Activated CD4-positive, CD25-positive, alpha-beta regulatory T cell treated with anti-CD3 and anti-CD28 coated beads, Interleukin-2, amount 50 U/mL, for 24 hours (primary cell): ENCODE data around the gene SLC17A4.
"Not testable (repeated sequence)": the region's sequence is repeated elsewhere in the genome, so short reads cannot be mapped to it uniquely, and the experiment has no call there.

ENCODE experiments used
- ATAC-seq, 2 donors: fragments of 150-1000 bp; cut with Tn5 transposase; one replicate each; pipeline ENCODE4 v1.10.0; 2021; ENCODE audit warnings: mild to moderate bottlenecking in 1 of 2, moderate library complexity in 1 of 2

SLC17A4 gene

GRCh38 chr6:25754535-25754934, at the start of gene SLC17A4:
Gene SLC17A4 (plus strand): TSS chr6:25754742. CDS start chr6:25761963, 7,221 bp downstream.
- no peak for ATAC-seq

DNA sequence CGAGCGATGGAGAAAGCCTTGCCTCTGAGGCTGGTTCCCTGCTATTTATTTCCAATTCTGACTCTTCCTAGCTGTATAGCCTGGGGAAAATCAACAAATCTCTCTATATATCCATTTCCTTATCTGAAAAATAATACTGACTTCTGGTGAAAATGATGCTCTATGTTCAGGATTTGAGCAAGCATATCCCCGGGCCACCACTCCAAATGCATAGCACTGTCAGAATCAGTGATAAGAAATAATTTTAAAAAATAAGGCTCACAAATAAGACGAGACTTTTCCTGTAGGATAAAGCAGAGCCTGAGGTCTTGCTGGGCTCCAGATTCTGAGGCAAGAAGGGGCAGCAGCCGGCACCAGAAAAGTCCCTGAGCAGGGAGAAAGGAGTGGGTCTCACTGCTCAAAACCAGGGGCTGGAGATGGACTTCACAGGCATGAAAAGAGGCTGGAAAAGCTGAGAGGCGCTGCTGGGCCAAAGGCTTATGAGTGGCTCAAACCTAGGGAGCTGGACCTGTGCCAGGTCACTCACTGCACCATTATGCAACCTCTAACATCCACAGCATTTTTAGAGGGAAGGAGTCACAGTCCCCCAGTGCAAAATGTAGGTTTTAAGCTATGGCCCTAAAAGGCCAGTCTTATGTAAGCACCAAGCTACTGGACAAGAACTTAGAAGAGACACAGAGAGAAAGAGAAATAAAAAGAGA, 48.1 kb upstream of the SLC17A4 start:
- no peak for ATAC-seq

DNA sequence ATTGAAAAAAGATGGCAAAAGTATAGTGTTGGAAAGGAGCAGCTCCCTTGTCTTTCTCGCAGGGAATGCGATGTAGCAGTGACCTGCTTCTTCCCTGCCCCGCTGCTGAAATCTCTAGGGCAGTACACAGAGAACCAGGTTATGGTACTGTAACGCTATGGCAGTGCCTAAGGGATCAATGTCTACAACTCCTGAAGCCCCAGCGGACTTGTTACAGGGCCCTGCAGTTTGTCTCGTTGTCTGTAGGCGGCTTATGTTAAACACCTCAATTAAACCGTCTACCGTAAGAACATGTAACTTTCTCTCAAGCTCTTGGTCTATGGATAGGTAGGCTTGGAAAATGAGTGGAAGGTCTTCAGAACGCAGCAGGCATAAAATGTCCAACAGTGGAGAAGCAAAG, 44.8 kb upstream of the SLC17A4 start:
- ATAC-seq: no peak

GRCh38 chr6:25710287-25710686, 44.3 kb upstream of the SLC17A4 start:
- no peak for ATAC-seq

GRCh38 chr6:25713824-25714223, 40.7 kb upstream of the SLC17A4 start:
- ATAC-seq: no peak

DNA sequence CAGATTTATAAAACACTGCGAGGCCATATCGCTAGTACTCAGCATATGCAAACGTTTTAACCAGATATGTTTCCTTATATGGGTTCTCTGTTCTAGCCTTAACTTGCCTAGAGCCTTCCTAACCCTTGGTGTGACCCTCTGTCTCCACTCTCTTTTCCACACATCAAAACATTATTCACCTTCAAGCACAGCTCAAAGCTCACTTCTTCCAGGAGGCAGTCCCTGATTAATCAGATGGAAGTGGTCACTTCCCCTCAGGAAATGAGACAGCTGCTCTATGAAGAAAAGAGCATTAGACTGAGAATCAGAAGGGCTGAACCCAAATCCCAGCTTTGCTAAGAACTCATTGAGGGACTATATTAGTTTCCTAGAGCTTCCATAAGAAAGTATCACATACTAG, 39.8 kb upstream of the SLC17A4 start:
- ATAC-seq: no peak

GRCh38 chr6:25715794-25716193, 38.7 kb upstream of the SLC17A4 start:
- no peak for ATAC-seq

GRCh38 chr6:25717866-25718740, 36.4 kb upstream of the SLC17A4 start:
- ATAC-seq: no peak

GRCh38 chr6:25726122-25726911, 28.2 kb upstream of the SLC17A4 start:
- ATAC-seq: no peak

DNA sequence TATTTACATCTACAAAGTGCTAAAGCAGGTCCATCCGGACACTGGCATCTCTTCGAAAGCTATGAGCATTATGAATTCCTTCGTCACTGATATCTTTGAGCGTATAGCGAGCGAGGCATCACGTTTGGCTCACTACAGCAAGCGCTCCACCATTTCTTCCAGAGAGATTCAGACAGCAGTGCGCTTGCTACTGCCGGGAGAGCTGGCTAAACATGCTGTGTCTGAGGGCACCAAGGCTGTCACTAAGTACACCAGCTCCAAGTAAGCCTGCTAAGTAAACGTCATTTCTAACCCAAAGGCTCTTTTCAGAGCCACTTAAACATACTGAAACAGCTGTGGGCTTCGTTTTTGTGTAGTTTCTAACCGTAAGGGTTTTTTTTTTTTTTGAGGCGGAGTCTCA, 27.5 kb upstream of the SLC17A4 start:
- ATAC-seq: no peak

DNA sequence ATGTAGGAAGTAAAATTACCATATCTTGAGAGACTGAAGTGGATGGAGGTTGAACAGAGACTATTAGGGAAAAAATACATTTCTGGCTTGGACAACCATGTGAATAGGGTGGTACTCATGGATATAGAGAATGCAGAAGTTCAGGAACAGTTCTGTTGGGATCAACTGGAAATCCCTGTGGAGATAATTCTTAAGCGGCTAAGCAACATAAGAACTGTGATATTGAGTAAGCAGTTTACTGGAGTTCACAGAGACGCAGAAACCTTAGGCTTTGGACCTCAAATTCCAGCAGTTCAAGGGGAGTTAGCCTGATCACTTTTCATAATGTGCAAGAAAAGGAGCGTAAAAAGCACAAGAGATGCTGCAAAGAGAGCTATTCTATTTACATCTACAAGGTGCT, 23.6 kb upstream of the SLC17A4 start:
- no peak for ATAC-seq

DNA sequence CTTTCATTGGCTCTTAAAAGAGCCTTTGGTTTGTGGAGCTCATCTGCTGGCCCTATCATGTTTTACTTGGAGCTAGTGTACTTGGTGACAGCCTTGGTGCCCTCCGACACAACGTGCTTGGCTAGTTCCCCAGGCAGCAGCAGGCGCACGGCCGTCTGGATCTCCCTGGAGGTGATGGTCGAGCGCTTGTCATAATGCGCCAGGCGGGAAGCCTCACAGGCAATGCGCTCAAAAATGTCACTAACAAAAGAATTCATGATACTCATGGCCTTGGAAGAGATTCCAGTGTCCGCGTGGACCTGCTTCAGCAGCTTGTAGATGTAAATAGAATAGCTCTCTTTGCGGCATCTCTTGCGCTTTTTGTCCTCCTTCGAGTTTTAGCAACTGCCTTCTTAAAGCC, 22.8 kb upstream of the SLC17A4 start:
- no peak for ATAC-seq

GRCh38 chr6:25732468-25733198, 21.9 kb upstream of the SLC17A4 start:
- no peak for ATAC-seq

DNA sequence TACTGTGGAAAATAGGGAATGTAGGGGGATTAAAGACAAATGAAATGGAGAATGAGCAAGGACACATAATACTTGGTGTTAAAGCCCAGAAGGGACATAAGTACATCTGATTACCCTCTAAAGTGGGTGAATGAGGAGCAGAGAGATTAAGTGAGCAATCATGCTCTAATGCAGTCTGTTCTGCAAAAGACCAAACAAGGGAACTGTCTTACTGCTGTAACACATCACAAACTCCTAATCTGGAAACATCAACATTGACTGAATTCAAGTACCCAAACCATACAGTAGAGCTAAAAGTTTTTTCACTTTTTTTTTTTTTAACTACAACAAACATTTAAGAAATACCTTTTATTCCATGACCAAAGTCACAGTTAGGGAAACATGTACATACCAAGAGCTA, 19.3 kb upstream of the SLC17A4 start:
- no peak for ATAC-seq

DNA sequence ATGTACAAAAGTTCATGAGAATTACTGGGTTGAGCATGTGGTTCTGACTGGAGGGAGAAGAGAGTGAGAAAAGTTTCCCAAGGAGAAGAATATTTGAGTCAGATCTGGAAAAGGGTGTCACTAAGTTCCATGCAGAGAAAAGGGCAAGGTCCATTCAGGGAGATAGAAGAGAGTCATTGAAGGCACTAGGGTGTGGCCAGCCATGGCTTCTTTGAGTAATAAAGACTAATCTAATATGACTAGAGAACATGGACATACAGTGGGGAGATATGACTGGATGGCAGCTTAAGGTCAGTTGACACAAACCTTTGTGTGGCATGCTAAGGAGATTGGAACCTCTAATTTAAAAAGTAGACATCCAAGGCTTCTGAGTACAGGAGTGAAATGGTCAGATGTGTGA, 10.7 kb upstream of the SLC17A4 start:
- ATAC-seq: no peak

- no peak for ATAC-seq
These were observed 8.7 kb upstream of the SLC17A4 start for GRCh38 chr6:25745836-25746235.

DNA sequence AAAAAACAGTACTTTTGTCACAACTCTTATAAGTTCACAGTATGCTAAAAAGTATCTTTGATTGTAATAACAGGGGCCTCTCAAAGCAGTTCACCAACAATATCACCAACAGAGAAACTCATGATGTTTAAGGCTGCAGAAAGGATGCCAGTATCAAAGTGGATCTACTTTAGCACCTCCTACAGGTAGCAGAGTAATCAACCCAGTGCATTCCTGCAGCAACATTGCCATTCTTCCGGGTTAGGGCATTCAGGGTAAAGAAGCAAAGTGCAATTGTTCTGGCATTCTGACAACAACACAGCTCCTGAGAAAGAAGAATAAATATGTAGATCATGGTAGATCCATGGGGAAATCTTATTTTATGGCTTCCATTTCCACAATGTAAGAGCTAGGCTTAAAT, 7.6 kb upstream of the SLC17A4 start:
- no peak for ATAC-seq

DNA sequence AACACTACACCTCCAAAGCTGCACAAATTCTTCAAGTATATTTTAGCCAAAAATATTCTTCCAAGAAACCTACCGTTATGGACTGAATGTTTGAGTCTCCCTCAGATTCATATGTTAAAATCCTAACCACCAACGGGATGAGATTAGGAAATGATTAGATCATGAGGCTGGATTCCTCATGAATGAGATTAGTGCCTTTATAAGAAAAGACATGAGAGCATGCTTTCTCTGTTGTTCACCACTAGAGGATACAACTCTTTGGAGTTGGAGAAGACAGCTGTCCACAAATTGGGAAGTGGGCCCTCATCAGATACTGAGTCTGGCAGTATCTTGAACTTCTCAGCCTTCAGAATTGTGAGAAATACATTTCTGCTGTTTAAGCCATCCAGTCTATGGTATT, 7.1 kb upstream of the SLC17A4 start:
- ATAC-seq: no peak

DNA sequence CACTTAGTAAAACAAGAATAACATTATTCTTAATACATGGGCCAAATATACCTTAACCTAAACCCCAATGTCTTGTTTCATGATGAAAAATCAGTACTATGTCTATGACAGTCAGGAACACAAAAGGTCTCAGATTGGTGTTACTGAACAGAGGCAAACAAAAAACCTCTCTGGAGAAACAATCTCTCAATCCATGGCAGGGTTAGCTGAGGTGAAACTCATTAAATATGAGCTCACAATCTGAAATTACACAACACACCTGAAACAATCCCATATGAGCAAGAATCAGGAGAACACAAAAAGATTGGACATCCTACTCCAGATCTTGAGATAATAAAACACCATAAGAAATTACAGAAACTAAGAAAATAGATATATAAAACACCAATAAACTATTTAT, 6.5 kb upstream of the SLC17A4 start:
- ATAC-seq: no peak

- not testable (repeated sequence) for ATAC-seq
These were observed 5.7 kb upstream of the SLC17A4 start for GRCh38 chr6:25748601-25749517.

DNA sequence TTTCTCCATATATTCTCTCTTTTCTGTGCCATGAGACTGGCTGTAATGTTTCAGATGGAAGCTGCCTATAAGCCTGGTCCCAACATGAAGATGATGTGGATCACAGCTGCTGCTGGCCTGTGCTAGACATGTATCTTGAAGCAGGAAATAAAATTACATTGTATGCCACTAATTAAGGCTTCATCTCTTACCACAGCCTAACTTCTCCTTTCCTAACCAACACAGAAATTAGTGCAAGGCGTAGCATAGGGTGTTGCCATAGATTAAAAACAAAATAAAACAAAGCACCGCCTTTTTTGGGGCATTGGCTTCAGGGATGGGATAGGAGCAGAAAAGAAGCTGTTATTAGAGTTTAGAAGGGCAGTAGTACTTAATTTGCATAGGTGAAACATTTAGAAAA, 4.7 kb upstream of the SLC17A4 start:
- ATAC-seq: no peak

DNA sequence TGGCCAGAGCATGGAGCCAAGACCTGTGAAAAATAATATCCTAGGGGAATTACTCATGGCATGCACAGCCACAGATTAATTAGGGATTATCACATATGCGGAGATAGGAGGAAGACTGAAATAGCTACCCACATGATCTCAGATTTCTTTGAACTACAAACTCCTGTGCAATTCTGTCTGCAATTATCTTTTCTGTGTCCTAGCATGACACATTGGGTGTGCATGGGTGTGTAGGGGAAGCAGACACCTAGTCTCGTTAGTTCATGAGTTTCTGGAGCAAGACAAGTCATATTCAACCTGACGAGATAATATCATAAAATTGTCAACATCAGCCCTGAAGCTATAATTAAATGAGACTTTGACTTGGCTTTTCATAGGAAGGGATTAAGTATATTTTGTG, 3.6 kb upstream of the SLC17A4 start:
- no peak for ATAC-seq
